Suprapubic skin (tissue), 4 donors: Measurements from ENCODE around the gene SOX6. TPM values are rescaled to one million over a fixed set of nuclear protein-coding genes. Genes with fewer than 3 reads are reported as not detected.

Experiments
- DNase-seq, 2 donors: peaks; one replicate each; pipeline ENCODE4 v3.0.0-alpha.2; 2019; ENCODE audit warnings: low spot score in 2 of 2
- H3K27ac ChIP-seq: fragments of 200-600 bp; sonication (generic); one replicate; pipeline ENCODE4 v1.5.1; 2019
- H3K27me3 ChIP-seq: fragments of 200-600 bp; sonication (generic); one replicate; pipeline ENCODE4 v1.5.1; 2019
- H3K36me3 ChIP-seq: fragments of 200-600 bp; sonication (generic); one replicate; pipeline ENCODE4 v1.5.1; 2019
- H3K4me1 ChIP-seq: fragments of 200-600 bp; sonication (generic); one replicate; pipeline ENCODE4 v1.5.1; 2019
- H3K4me3 ChIP-seq: fragments of 200-600 bp; sonication (generic); one replicate; pipeline ENCODE4 v1.5.1; 2019; ENCODE audit warnings: mild to moderate bottlenecking
- H3K9me3 ChIP-seq: fragments of 200-600 bp; sonication (generic); one replicate; pipeline ENCODE4 v1.5.1; 2019
- CTCF ChIP-seq, 2 donors: fragments of 200-600 bp in 1 of 2; fragments of 450-650 bp in 1 of 2; sonication (generic) in 1 of 2; IDR thresholded peaks; one replicate each; pipeline ENCODE4 v1.5.1; 2016 to 2019; ENCODE audit warnings: antibody characterized with exemption in 2 of 2, mild to moderate bottlenecking in 1 of 2, moderate library complexity in 1 of 2
- EP300 ChIP-seq: sonication (generic); formaldehyde crosslinking; IDR thresholded peaks from one replicate; pipeline ENCODE4 v1.6.1; 2017; ENCODE audit warnings: antibody characterized with exemption
- POLR2A ChIP-seq, 2 donors: fragments of 450-650 bp; IDR thresholded peaks; one replicate each; pipeline ENCODE4 v1.6.1; 2017; ENCODE audit warnings: antibody characterized with exemption in 2 of 2, mild to moderate bottlenecking in 2 of 2, moderate library complexity in 2 of 2
- POLR2AphosphoS5 ChIP-seq, 3 donors: sonication (generic); formaldehyde crosslinking; IDR thresholded peaks; one replicate each; pipeline ENCODE4 v1.6.1; 2017; ENCODE audit warnings: antibody characterized with exemption in 3 of 3
- WGBS: methylation state at CpG from one replicate; pipeline ENCODE4 v1.1.5; 2018; 5-methylcytosine and 5-hydroxymethylcytosine counted together
- total RNA-seq, 4 donors: library from RNA; depleted of rRNA; stranded (reverse); fragments of >200 nt; gene quantifications; one replicate each; pipeline ENCODE4 v1.1.0, GENCODE V29; 2016

Gene SOX6
- total RNA-seq, 4 donors from 2014 or later = 12.1 to 32.0 (median 23.8) TPM

GRCh38 chr11:16167706-16168487 lies 188.4 kb downstream of the SOX6 start:
- WGBS = 91% methylated on average over 3 of the region's 3 CpGs
- H3K4me1 ChIP-seq = no peaks in the 10 kb centered on the region
- no peak overlapping the region for H3K4me3 ChIP-seq
- H3K27me3 ChIP-seq = no peaks in the 10 kb centered on the region
- TF ChIP-seq EP300 (no peak), POLR2A (IDR thresholded peaks at IDR 0.05) (no peak), CTCF (IDR thresholded peaks at IDR 0.05) (no peak), POLR2AphosphoS5 (IDR thresholded peaks at IDR 0.05) (no peak)
- DNase-seq = no peak
- no peaks in the 10 kb centered on the region for H3K9me3 ChIP-seq
- H3K27ac ChIP-seq = no peak overlapping the region
- no peaks in the 10 kb centered on the region for H3K36me3 ChIP-seq

- Histone ChIP-seq H3K9me3 (no peaks in the 10 kb centered on the region), H3K4me1 (no peaks in the 10 kb centered on the region), H3K4me3 (no peak overlapping the region), H3K36me3 (no peaks in the 10 kb centered on the region), H3K27ac (no peak overlapping the region), H3K27me3 (no peaks in the 10 kb centered on the region)
- WGBS = 79% methylated on average over 1 of the region's 1 CpG
- no peak for DNase-seq
- TF ChIP-seq EP300 (no peak), POLR2AphosphoS5 (IDR thresholded peaks at IDR 0.05) (no peak), POLR2A (IDR thresholded peaks at IDR 0.05) (no peak), CTCF (IDR thresholded peaks at IDR 0.05) (no peak)
These were observed 189.8 kb downstream of the SOX6 start for GRCh38 chr11:16166571-16166970.

- Histone ChIP-seq H3K36me3 (no peaks in the 10 kb centered on the region), H3K27me3 (no peaks in the 10 kb centered on the region), H3K4me1 (no peaks in the 10 kb centered on the region), H3K27ac (no peak overlapping the region), H3K9me3 (no peaks in the 10 kb centered on the region), H3K4me3 (no peak overlapping the region)
- TF ChIP-seq POLR2A (IDR thresholded peaks at IDR 0.05) (no peak), EP300 (no peak), POLR2AphosphoS5 (IDR thresholded peaks at IDR 0.05) (no peak), CTCF (IDR thresholded peaks at IDR 0.05) (no peak)
- WGBS = 79% methylated on average over 1 of the region's 1 CpG
- DNase-seq = no peak
These were observed 196.2 kb downstream of the SOX6 start for GRCh38 chr11:16160146-16160545.

GRCh38 chr11:16158426-16158994 lies 197.8 kb downstream of the SOX6 start:
- DNase-seq = no peak
- no peaks in the 10 kb centered on the region for H3K4me1 ChIP-seq
- no peaks in the 10 kb centered on the region for H3K27me3 ChIP-seq
- TF ChIP-seq EP300 = no peak
- TF ChIP-seq POLR2A (IDR thresholded peaks at IDR 0.05) = no peak
- TF ChIP-seq CTCF (IDR thresholded peaks at IDR 0.05) = no peak
- no peak for TF ChIP-seq POLR2AphosphoS5 (IDR thresholded peaks at IDR 0.05)
- H3K9me3 ChIP-seq = no peaks in the 10 kb centered on the region
- H3K27ac ChIP-seq = no peak overlapping the region
- H3K4me3 ChIP-seq = no peak overlapping the region
- no peaks in the 10 kb centered on the region for H3K36me3 ChIP-seq

GRCh38 chr11:16157327-16157726 lies 199.0 kb downstream of the SOX6 start:
- TF ChIP-seq POLR2AphosphoS5 (IDR thresholded peaks at IDR 0.05) = no peak
- no peak for TF ChIP-seq EP300
- no peak for TF ChIP-seq POLR2A (IDR thresholded peaks at IDR 0.05)
- TF ChIP-seq CTCF (IDR thresholded peaks at IDR 0.05) = no peak
- Histone ChIP-seq H3K27me3 (no peaks in the 10 kb centered on the region), H3K9me3 (no peaks in the 10 kb centered on the region), H3K4me1 (no peaks in the 10 kb centered on the region), H3K27ac (no peak overlapping the region), H3K36me3 (no peaks in the 10 kb centered on the region), H3K4me3 (no peak overlapping the region)
- DNase-seq = no peak
